ENCODE results near the gene RPS21.
"Not testable (repeated sequence)": the region's sequence is repeated elsewhere in the genome, so short reads cannot be mapped to it uniquely, and the experiment has no call there.

The RPS21 gene

DNA sequence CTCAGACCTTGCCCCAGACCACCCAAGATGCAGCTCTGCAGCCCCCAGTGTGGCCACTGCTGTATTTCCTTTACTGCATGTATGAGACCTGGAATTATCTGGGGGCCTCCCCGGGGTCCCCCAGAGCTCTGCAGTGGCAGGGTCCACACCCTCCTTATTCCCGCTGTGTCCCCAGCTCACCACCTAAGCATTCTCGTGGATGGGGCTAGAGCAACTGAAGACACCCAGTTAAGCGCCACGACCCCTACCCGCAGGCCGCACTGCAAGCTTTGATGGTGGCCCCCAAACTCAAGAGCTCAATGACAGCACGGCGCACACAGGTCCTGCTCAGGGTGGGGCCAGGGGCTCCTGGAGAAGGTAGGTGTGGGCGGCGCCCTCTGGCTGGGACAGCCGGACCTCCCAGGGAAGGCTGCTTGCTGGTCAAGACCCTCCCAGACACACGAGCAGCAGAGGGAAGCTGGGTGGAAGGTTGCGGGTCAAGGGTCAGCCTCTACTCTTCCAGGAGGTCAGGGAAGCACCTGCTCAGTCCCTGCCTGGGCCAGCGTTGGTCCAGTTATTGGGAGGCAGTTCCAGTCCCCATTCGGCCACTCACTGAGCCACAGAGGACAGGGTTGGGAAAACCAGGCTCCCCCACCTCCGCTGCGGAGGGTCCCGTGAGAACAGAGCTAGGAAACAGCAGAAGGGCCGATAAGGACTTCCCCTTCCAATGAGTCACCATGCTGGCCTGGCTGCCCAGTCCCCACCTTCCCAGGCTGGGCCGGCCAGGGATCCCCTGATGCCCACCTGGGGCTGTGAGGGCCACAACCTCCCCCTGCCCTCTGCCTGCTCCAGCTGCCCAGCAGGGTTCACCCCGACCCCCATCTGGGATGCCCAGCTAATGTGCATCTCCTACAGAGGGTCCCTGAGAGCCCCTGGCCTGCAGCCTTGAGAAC, 22.7 kb upstream of the RPS21 start:
- DNase-seq, result peak in 5 of 10 donors; percentile 5 to 80 (median 18)
- intact Hi-C loops (cut with DNase I), result no loop called here

DNA sequence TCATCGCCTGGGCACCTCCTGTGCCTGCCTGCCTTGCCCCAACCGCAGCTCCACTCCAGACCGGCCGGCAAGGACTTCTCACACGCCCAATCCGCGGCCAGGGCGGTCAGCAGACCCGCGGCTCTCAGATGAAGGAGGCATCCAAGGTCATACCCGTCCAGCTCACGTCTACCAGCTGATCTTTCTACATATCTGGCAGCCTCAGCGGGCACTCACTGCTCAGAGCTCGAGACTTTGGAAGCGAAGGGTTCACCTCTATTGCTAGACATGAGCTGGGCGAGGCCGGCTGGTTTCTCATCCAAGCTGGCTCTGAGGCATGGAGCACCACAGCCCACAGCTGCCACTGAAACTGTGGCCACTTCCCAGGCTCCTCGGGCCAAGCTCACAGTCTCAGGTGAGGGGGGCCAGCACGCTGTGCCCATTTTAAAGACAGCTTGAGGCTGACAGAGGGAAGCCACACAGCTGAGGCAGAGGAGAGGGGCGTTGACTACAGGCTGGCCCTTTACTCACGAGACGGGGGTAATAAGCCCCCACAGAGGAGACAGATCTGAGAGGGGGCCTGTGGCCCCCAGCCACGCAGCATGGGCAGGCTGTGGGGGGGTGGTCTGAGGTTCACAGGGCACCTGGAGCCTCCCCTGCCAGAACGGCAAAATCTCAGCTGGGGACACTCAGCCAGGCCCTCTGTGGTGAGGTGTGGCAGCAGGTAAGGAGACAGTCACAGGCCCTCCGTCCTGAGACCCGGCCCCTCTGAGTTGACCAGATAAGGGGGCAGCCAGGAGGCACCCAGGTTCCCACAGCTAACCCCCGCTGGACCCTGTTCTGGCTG, 21.8 kb upstream of the RPS21 start:
- intact Hi-C loops (cut with DNase I), result loop anchor here (5.0 kb wide), 1 partner anchor 63 kb away; the partner anchor contains the start of gene ADRM1
- peak in 4 of 10 donors; percentile 8 to 85 (median 80) for DNase-seq

DNA sequence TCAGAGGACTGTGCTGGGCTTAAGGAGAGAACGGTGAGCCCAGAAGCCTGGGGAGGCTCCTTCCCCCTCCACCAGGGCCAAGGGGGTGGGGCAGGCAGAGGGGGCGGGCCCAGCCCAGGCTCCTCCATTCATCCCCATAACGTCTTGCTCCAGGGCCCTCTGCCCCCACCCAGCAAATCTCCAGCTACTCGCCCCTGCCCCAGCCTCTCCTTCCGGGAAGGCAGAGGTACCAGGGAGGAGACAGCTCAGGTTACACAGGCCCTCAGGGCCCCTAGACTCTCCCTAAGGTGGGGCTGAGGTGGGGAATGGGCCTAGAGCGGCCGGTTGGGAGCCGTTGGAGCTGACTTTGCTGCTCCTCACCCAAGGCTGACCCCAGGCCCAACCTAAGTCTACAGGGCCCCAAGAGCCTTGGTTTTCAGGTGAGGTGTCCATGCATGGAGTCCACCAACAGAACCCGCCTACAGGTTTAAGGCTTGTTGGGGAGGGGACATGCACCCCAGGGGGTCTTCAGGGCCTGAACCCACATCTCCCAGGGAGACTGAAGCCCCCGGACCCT, 21.0 kb upstream of the RPS21 start:
- DNase-seq, result peak in 2 of 10 donors; percentile 69 to 70
- intact Hi-C loops (cut with DNase I), result loop anchor here (5.0 kb wide), 1 partner anchor 64 kb away; the partner anchor contains the start of gene ADRM1

DNA sequence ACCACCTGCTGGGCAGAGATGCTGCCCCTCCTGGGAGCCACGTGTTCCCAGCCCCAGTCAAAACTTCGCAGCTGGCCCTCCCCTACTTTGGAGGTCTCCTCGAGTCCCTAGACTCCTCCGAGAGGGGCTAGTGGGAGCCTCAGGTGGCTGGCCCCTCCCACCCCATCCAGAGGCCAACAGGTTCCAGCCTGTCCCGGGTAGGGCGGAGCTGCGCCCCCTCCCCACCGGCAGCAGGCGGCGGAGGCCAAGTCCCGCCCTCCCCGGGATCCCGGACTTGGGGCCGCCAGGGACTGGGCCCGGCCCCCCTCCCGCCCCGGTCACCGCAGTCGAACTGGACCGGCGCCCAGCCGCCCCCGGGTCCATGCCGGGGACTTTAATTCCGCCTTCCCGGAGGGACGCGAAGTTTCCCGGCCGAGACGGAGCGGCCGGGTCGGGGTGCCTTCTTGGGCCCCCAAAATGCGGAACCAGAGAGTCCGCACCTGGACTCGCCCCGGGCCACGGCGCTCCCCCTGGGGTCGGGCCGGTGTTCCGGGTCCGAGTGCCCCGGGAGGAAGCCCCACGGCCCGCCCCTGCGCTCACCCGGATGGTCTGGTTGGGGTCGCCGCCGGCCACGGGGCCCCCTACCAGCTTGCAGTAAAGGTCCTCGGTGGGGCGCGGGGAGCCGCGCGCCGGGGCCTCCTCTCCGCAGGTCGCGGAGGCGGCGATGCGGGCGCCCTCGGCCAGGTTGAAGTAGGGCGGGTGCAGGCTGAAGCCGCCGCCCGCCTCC, 20.4 kb upstream of the RPS21 start:
- intact Hi-C loops (cut with DNase I), result loop anchor here (5.0 kb wide), 1 partner anchor 64 kb away; the partner anchor contains the start of gene ADRM1
- DNase-seq, result peak in 2 of 10 donors; percentile 73 to 86

DNA sequence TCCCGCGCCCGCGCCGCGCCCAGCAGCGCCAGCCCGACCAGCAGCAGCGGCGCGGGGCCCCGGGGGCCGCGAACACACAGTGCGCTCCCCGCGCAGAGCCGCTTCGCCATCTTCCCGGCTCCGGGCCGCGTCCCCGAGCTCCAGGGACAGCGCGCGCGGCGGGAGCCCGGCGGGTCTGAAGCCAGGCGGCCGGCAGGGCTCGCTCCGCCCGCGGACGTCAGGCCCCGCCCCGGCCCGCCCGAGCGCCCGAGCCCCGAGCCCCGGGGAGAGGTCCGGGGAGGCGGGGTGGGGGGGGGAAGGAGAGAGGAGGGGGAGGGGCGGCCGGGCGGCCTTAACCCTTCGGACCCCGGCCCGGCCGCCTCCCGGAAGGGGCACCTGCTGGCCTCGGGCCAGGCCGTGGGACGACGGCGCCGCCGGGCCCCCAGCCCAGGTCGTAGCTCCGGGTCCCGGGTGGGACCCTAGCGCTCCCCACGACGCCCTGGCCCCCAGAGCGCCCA, 19.7 kb upstream of the RPS21 start, which contains the start of gene LAMA5:
Gene LAMA5, minus strand, starts transcription at position 177 of the 497 bp plus-strand sequence. Its CDS starts 67 bp downstream, at position 110.
- intact Hi-C loops (cut with DNase I), result loop anchor here (5.0 kb wide), 1 partner anchor 65 kb away; the partner anchor contains the start of gene ADRM1
- DNase-seq, result peak in 3 of 10 donors; percentile 46 to 87 (median 51)

DNA sequence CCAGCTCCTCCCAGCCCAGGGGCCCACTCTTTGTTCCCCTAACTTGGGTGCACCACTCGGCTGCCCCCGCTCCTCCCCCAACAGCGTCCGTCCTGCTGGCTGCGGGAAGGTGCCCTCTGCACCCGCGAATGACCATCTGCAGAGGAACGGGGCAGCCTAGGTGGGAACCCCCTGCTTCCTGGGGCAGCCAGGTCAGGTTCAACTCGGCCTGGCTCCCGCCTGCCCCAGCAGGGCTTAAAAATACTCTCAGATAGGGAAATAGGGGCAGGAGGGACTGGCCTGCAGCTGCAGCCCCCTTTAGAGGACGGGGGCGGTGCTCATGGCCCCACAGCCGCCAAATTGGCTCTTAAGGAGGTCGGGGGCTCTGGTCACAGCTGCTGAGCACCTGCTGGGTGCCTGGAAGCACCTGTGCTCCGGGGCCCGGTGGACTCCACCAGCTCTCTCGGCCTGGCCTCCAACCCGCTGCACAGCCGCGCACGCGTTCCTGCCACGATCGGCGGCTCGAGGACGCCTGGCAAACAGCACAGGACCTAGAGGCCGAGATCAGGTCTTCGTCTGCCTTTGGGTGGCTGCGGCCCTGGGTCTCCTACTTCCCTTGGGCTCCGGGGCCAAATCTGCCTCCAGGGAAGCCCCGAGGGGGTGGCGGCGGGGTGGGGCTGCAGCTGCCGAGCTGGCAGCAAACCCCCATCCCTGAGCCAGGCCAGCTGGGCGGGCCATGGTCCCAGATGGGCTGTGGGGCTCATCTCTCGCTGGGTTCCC, 19.1 kb upstream of the RPS21 start:
- intact Hi-C loops (cut with DNase I), result loop anchor here (5.0 kb wide), 1 partner anchor 66 kb away; the partner anchor contains the start of gene ADRM1
- peak in 2 of 10 donors; percentile 42 to 92 for DNase-seq

DNA sequence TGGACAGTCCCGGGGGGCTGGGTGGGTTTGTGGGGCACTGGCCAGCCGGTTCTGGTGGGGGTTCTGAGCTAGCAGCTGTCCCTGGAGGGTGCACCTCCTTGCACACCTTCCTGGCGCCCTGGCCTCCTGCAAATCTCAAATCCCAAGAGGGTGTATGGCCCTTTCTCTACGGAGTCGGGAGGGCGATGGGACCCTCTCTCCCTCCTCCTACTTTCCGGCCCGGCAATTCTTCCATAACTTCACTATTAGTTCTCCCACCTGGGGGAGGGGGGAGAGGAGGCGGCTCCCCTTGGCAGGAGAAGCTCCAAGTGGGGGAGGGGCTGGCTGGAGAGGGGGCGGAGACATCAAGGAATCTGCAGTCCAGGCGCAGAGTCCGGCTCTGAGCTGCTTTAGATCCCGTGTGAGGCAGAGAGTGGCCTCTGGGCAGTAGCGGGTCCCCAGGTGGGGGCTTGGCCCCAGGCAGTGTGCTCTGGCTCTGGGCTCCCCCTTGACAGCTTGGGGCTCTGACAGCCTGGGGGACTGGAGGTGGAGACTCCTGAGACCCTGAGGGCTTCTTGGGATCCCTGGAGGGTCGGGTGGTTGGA, 18.4 kb upstream of the RPS21 start:
- peak in 1 of 10 donors; percentile 45 for DNase-seq
- intact Hi-C loops (cut with DNase I), result loop anchor here (5.0 kb wide), 1 partner anchor 66 kb away; the partner anchor contains the start of gene ADRM1

DNA sequence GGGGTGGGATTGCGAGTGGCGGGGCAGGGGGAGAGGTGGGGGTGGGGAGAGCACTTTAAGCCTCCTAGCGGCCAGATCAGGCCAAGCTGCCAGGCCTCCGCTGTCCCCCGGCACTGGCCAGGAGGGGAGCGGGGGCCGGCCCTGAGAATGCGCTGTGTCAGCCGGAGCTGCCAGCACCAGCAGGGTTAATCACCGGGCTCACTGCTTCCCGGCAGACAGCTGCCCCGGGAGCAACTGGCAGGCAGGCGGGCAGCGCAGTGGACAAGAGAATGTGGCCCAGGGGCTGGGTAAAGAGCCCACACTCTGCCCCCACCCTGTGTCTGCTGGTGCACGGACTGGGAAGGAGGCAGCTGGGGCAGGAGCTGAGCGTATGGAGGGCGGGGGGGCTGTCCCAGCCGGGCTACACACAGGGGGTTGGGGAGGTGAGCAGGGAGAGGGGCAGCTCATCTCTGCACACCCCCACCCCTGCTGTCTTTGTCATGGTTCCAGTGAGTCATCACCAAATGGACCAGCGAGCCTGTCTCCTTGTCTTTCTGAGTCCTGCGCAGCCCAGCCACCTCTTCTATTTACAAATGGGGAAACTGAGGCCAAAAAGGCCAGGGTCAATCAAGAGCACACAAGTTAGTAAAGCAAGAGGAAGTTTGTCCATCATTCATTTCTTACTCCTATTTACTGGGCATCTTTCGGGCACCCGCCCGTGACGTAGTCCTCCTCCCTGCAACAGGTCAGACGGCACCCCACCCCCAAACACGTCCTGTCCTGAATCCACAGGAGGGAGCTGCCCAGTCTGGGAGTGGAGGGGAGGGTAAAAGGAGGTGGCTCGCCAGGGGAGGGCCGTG, 17.7 kb upstream of the RPS21 start:
- intact Hi-C loops (cut with DNase I), result loop anchor here (5.0 kb wide), 1 partner anchor 67 kb away; the partner anchor contains the start of gene ADRM1
- DNase-seq, result peak in 3 of 10 donors; percentile 71 to 92 (median 86)

DNA sequence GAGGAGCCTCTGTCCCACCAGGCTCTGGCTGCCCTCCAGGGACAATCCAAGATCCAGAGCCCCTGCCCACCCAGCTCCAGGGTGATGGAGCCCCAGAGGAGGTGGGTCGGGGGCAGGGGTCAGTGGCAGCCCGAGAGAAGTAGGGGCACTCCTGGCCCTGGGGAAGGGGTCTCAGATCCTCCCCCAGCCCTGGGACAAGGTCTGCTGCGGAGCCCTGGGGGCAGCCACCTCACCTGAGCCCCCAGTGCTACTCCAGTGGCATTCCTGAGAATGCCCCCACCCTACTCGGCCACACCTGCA, 17.1 kb upstream of the RPS21 start:
- intact Hi-C loops (cut with DNase I), result loop anchor here (5.0 kb wide), 1 partner anchor 67 kb away; the partner anchor contains the start of gene ADRM1
- no peak for DNase-seq

DNA sequence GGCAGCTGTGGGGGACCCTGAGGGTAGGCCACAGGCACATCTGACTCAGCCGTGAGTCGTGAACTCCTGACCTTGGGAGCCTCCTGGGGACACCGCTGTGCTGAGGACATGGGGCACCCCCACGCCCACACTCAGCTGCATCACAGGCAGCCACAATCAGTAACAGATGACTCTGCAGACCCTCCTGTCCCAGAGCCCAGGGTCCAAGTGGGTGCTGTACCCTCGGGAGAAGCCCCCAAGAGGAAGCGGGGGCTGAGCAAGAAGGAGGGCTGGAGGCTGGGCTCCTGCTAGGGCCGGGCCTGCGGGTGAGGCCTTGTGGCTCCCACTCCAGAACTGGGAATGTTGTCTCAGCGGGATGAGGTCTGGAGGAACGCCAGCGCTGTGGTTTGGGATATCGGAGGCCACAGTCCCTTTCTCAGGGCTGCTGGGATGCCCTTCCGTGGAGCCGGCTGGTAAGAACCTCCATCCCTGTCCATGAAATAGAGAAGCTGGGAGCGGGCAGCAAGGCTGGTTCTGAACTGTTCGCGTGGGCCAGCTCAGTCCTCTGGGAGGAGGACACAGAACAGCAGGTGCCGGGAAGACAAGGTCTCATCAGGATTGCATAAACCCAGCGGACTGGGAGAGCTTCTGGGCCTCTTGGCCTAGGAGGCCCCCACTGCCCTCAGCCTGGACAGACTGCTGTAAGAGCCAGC, 16.6 kb upstream of the RPS21 start:
- no peak for DNase-seq
- intact Hi-C loops (cut with DNase I), result no loop called here

DNA sequence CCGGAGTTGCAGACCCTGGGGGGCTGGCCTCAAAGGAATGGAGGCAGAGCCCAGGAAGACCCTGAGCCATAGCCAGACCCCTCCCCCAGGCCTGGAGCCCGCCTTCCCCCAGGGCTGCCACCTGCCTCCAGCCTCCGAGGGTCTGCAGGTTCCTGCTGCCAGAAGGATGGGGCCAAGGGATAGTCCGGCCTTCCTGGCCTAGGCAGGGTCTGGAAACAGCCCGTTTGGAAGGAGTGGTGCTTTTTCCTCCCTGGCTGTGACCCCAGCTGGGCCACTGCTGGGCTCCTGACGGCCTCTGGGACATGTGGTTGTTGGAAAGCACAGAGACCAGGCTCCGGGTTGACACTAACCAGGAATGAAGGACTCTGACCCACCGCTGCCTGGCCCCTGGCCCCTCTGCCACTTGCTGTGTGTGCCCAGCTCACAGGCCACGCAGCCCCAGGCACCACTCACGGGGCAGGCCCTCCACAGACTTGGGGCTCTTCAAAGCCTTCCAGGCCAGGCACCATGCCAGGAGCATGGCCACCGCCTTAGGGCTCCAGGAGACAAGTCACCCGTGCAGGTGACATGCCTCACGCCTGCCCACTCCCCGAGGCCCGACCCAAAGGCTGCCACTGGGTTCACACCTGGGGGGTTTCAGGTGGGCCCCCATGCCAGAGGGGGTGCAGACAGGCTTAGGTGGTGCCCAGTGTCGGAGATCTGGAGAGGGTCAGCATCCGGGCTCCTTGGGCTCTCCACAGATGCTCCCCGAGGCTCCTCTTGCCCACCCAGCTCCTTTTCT, 15.9 kb upstream of the RPS21 start:
- no peak for DNase-seq
- intact Hi-C loops (cut with DNase I), result no loop called here

DNA sequence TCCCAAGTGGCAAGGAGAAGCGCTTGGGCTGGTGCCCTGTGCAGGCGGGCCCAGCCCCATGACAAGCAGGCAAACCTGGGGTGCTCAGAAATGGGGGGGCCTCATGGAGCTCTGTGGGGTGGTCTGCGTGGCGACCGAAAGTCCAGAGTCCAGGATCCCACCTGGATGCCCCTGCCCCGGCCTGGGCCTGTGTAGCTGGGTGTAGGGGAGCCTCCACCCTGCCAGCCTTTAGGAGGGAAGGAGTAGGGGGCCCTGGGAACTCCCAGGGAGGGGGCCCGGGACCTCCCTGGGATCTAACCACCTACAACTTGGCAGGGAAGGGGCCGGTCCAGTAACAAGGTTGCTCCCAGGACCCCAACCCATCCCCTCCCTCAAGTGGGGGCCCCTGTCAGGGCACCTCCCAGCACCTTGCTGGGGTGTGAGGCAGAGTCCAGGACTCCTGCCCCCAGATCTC, 15.3 kb upstream of the RPS21 start:
- no peak for DNase-seq
- intact Hi-C loops (cut with DNase I), result no loop called here

DNA sequence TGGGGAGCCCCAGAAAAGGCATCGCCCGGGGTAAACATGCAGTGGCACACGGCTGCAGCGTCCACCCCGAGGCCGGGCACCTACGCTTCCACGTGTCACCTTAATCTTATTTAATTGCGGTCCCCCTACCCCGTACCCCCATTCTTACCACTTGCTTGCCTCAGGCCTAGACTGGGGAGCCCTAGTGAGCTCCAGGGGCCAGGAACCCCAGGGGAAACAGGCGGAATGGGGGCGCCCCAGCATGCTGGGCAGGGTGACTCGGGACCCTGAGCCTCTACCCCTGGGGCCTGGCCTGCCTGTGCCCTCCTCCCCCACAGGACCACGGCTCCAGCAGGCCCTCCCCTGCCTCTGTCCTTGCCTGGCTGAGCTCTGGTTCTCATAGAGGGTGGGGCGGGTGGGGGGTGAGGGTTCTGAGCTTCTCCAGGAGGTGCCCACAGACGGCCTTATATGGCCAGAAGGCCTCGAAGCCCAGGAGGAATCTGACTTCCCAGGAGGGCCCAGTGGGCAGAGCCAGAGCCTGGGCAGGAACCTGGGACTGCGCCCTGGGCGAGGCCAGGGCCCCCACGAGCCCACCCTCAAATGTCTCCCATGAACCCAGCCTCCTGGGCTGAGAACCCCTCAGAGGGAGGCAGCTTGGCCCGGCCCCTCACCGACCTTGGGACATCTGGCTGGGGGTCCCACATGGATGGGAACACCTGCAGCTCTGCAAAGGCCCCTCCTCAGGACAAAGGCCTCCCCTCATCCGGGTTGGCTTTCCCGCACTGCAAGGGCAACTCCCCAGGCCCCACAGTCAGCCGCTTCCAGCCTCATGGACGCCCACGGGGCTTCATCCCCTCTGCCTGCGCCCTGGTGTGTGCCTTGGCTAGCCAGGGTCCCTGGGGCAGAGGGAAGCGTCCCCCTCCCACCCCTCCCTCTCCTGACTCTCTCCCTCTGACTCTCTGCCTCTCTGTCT, 14.6 kb upstream of the RPS21 start:
- no peak for DNase-seq
- intact Hi-C loops (cut with DNase I), result no loop called here

DNA sequence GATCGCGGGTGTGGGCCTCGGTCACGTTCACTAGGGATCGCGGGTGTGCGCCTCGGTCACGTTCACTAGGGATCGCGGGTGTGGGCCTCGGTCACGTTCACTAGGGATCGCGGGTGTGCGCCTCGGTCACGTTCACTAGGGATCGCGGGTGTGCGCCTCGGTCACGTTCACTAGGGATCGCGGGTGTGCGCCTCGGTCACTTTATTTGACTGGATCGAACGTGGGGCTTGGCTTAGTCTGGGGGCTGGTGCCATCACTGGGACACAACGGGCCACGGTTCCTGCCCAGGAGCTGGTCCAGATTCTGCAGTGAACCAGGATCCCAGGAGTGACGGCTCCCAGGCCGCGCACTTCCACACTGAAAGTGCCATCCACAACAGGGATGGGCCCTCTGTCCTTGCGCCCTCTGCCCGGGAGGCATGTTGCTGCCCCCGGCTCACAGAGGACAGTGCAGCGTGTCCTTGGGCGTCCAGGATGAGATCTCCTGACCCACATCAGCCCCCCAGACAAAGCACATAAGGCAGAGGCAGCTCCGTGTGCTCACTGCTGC, 13.2 kb upstream of the RPS21 start:
- DNase-seq; intact Hi-C loops (cut with DNase I): not testable (repeated sequence)

Data from posterior cingulate gyrus (tissue), 11 donors.